NT2/D1 (cell line): Measurements from ENCODE around the gene TENM4.
A peak's percentile ranks its signal among the peaks of the same experiment; 100 is the strongest.

Experiments
- DNase-seq: peaks from one replicate; pipeline ENCODE4 v3.0.0-alpha.2; 2011; ENCODE audit warnings: low read depth, low spot score
- H3K27me3 ChIP-seq: 2 replicates; pipeline ENCODE4 v1.6.0; 2011; ENCODE audit warnings: mild to moderate bottlenecking; ENCODE audit not compliant: insufficient read length, insufficient read depth
- H3K36me3 ChIP-seq: 2 replicates; pipeline ENCODE4 v1.6.1; 2011; ENCODE audit warnings: mild to moderate bottlenecking, low read length, mixed read lengths; ENCODE audit not compliant: insufficient read depth, insufficient read length
- H3K4me1 ChIP-seq: 2 replicates; pipeline ENCODE4 v1.5.1; 2011; ENCODE audit not compliant: insufficient read depth, insufficient read length
- H3K4me3 ChIP-seq: 2 replicates; pipeline ENCODE4 v1.5.1; 2011; ENCODE audit warnings: low read depth; ENCODE audit not compliant: insufficient read length
- H3K9ac ChIP-seq: 2 replicates; pipeline ENCODE4 v1.6.0; 2011; ENCODE audit warnings: low read depth; ENCODE audit not compliant: insufficient read length
- H3K9me3 ChIP-seq: 2 replicates; pipeline ENCODE4 v1.5.1; 2011; ENCODE audit warnings: mild to moderate bottlenecking, low read length; ENCODE audit not compliant: insufficient read depth
- SUZ12 ChIP-seq: IDR thresholded peaks from 2 replicates; pipeline ENCODE4 v1.6.1; 2011; ENCODE audit not compliant: insufficient read length, insufficient read depth; ENCODE audit errors: extremely low read depth
- YY1 ChIP-seq: IDR thresholded peaks from 2 replicates; pipeline ENCODE4 v1.6.1; 2011; ENCODE audit not compliant: insufficient read length, insufficient read depth
- ZNF274 ChIP-seq: IDR thresholded peaks from 2 replicates; pipeline ENCODE4 v1.6.1; 2011; ENCODE audit warnings: mild to moderate bottlenecking, low read depth, low read length

TENM4 gene

DNA sequence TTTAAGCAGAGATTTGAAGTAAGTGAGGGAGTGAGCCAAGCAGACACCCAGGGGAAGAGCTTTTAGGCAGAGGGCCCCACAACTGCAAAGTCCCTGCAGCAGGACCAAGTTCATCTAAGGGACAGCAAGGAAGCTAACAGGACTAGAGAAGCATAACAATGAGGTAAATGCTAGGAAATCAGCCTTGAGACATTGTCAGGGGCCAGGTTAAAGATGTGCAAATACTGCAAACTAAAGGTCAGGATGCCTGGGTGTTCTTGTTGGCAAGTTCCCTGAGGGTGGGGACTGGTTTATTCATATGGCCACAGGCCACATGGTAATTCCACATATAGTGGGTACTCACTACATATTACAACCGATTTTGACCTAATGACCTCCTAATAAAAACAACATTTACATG is 467.0 kb downstream of the TENM4 start:
- Histone ChIP-seq H3K9me3 (no peaks in the 10 kb centered on the region), H3K9ac (no peak overlapping the region), H3K36me3 (no peaks in the 10 kb centered on the region), H3K4me3 (no peak overlapping the region), H3K27me3 (no peaks in the 10 kb centered on the region), H3K4me1 (no peaks in the 10 kb centered on the region)
- peak; percentile 82 for DNase-seq
- no peak for TF ChIP-seq YY1
- no peak for TF ChIP-seq SUZ12
- no peak for TF ChIP-seq ZNF274

GRCh38 chr11:78972590-78972989 is 468.2 kb downstream of the TENM4 start:
- no peaks in the 10 kb centered on the region for H3K36me3 ChIP-seq
- H3K9ac ChIP-seq = no peak overlapping the region
- no peaks in the 10 kb centered on the region for H3K9me3 ChIP-seq
- no peak for DNase-seq
- H3K4me1 ChIP-seq = no peaks in the 10 kb centered on the region
- H3K4me3 ChIP-seq = no peak overlapping the region
- TF ChIP-seq YY1 = no peak
- no peak for TF ChIP-seq SUZ12
- TF ChIP-seq ZNF274 = no peak
- H3K27me3 ChIP-seq = no peaks in the 10 kb centered on the region

- no peak overlapping the region for H3K9ac ChIP-seq
- H3K36me3 ChIP-seq = no peaks in the 10 kb centered on the region
- no peak for TF ChIP-seq SUZ12
- no peak for TF ChIP-seq ZNF274
- TF ChIP-seq YY1 = no peak
- H3K9me3 ChIP-seq = no peaks in the 10 kb centered on the region
- H3K4me3 ChIP-seq = no peak overlapping the region
- no peaks in the 10 kb centered on the region for H3K27me3 ChIP-seq
- DNase-seq = no peak
- no peaks in the 10 kb centered on the region for H3K4me1 ChIP-seq
These were observed 468.7 kb downstream of the TENM4 start for GRCh38 chr11:78972177-78972576.

DNA sequence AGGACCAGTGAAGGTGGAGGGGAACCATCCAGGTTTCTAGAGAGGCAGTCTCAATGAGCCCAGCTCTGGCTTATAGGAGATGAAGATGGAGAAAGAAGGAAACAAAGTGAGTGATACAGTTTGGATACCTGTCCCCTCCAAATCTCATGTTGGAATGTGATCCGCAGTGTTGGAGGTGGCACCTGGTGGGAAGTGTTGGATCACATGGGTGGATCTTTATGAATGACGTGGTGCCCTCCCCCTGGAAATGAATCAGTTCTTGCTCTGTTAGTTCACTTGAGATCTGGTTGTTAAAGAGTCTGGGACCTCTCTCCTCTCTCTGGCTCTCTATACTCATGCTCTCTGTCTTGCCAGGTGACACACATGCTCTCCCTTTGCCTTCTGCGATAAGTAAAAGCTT is 473.0 kb downstream of the TENM4 start:
- no peaks in the 10 kb centered on the region for H3K4me1 ChIP-seq
- H3K9me3 ChIP-seq = no peaks in the 10 kb centered on the region
- H3K27me3 ChIP-seq = peaks cover 5% of the 10 kb centered on the region
- H3K36me3 ChIP-seq = no peaks in the 10 kb centered on the region
- TF ChIP-seq ZNF274 = no peak
- TF ChIP-seq YY1 = no peak
- H3K4me3 ChIP-seq = no peak overlapping the region
- no peak for DNase-seq
- no peak overlapping the region for H3K9ac ChIP-seq

GRCh38 chr11:78965432-78965831 is 475.4 kb downstream of the TENM4 start:
- Histone ChIP-seq H3K9me3 (no peaks in the 10 kb centered on the region), H3K9ac (no peak overlapping the region), H3K4me3 (no peak overlapping the region), H3K36me3 (no peaks in the 10 kb centered on the region), H3K4me1 (no peaks in the 10 kb centered on the region), H3K27me3 (peaks cover 5% of the 10 kb centered on the region)
- no peak for TF ChIP-seq ZNF274
- no peak for TF ChIP-seq YY1
- TF ChIP-seq SUZ12 = no peak
- DNase-seq = no peak

DNA sequence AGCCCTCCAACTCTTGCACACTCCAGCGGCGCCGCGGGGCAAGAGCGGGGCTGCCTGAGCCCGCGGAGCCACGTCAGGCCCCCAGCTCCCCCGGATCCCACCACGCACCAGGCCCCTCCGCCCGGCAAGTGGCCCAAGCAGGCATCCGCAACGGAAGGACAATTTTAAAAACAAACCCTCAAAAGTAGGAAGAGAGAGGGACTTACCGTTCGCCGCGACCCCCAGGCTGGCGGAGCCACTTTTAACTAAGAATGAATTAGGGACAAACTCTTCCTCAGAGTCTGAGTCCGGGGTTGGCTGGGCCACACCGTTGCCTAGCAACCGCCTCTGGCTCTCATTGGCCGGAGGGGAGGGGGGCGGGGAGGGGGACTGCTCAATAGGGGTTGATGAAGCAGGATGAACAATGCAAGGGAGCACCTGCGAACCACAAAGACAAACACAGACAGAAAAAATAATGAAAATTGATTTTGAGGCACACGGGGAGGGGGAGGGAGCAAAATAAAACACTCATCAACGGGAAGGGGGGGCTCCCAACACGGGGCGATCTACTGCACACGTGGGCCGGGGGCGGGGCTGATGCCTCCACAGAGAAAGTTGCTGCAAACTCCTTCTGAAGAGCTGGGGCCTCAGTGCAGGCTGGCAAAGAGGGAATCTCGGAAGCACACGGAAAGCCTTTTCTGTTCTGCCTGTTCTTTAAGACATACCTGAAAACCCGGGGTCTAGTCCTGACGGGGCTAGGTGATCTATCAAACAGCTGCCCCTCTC is 478.7 kb downstream of the TENM4 start:
- DNase-seq = peak; percentile 69
- Histone ChIP-seq H3K4me3 (peak overlapping the region; percentile 39), H3K9ac (peak overlapping the region; percentile 26), H3K4me1 (no peaks in the 10 kb centered on the region), H3K36me3 (no peaks in the 10 kb centered on the region), H3K9me3 (no peaks in the 10 kb centered on the region), H3K27me3 (peaks cover 5% of the 10 kb centered on the region)
- TF ChIP-seq YY1 (no peak), SUZ12 (no peak), ZNF274 (no peak)

DNA sequence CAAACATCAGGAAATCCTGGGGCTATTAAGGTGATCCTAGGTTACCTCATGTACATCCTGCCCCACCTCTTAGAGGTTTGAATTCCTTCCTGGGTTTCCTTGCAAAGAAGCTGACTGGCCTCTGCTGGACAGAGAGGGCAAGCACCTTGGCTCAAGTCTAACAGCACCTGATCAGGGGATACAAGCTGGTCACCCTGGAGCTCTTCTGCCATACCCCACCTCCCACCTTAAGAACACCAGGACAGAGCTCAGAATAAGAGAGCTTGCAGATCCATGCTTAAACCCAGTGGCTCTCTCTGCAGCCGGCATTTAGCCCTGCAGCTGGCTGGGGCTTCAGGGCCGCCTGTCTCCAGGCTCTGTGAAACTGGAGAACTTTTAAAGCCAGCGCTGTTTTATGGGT is 479.6 kb downstream of the TENM4 start:
- peaks cover 5% of the 10 kb centered on the region for H3K27me3 ChIP-seq
- DNase-seq = peak; percentile 36
- no peaks in the 10 kb centered on the region for H3K9me3 ChIP-seq
- H3K4me3 ChIP-seq = no peak overlapping the region
- H3K4me1 ChIP-seq = no peaks in the 10 kb centered on the region
- H3K9ac ChIP-seq = peak overlapping the region; percentile 26
- TF ChIP-seq YY1 (no peak), ZNF274 (no peak), SUZ12 (no peak)
- H3K36me3 ChIP-seq = no peaks in the 10 kb centered on the region
